Activated naive CD8-positive, alpha-beta T cell treated with anti-CD3 and anti-CD28 coated beads, Interleukin-2, amount 50 U/mL, for 24 hours (primary cell): Measurements from ENCODE around the gene ZSCAN5A.
A peak's percentile ranks its signal among the peaks of the same experiment; 100 is the strongest.
"Not testable (repeated sequence)": the region's sequence is repeated elsewhere in the genome, so short reads cannot be mapped to it uniquely, and the experiment has no call there.

Source experiments
- ATAC-seq: fragments of 150-1000 bp; cut with Tn5 transposase; one replicate; pipeline ENCODE4 v1.10.0; 2021
- DNase-seq: peaks from one replicate; pipeline ENCODE4 v3.0.0; 2021
- H3K27ac Mint-ChIP-seq: one replicate; pipeline ENCODE4 v1.8.0; 2021; ENCODE audit warnings: mild to moderate bottlenecking, mixed read lengths
- H3K27me3 Mint-ChIP-seq: one replicate; pipeline ENCODE4 v1.8.0; 2021; ENCODE audit warnings: mixed read lengths
- H3K36me3 Mint-ChIP-seq: one replicate; pipeline ENCODE4 v1.8.0; 2021; ENCODE audit warnings: low read depth, mixed read lengths
- H3K4me1 Mint-ChIP-seq: one replicate; pipeline ENCODE4 v1.8.0; 2021; ENCODE audit warnings: mixed read lengths
- H3K4me3 Mint-ChIP-seq: one replicate; pipeline ENCODE4 v1.8.0; 2021; ENCODE audit warnings: mild to moderate bottlenecking, moderate library complexity, mixed read lengths
- H3K9me3 Mint-ChIP-seq: one replicate; pipeline ENCODE4 v1.8.0; 2021; ENCODE audit warnings: mixed read lengths

ZSCAN5A gene

DNA sequence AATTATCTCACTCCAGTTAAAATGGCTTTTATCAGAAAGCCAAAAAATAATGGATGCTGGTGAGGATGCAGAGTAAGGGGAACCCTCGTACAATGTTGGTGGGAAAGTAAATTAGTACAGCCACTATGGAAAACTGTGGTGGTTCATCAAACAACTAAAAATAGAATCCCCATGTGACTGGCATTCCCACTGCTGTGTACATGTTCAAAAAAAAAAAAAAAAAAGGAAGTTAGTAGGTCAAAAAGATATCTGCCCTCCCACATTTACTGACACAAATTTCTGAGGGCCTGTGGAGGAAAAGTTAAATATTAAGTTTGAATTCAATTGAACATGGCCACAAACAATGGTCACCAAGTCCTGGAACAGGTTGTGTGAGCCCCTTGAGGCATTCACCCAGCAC lies 9.8 kb upstream of the ZSCAN5A start:
- no peaks in the 10 kb centered on the region for H3K4me1 Mint-ChIP-seq
- no peaks in the 10 kb centered on the region for H3K36me3 Mint-ChIP-seq
- DNase-seq (no peak), ATAC-seq (no peak)
- H3K9me3 Mint-ChIP-seq: no peaks in the 10 kb centered on the region
- H3K27ac Mint-ChIP-seq: no peak overlapping the region
- H3K4me3 Mint-ChIP-seq: no peak overlapping the region
- peaks cover 2% of the 10 kb centered on the region for H3K27me3 Mint-ChIP-seq

DNA sequence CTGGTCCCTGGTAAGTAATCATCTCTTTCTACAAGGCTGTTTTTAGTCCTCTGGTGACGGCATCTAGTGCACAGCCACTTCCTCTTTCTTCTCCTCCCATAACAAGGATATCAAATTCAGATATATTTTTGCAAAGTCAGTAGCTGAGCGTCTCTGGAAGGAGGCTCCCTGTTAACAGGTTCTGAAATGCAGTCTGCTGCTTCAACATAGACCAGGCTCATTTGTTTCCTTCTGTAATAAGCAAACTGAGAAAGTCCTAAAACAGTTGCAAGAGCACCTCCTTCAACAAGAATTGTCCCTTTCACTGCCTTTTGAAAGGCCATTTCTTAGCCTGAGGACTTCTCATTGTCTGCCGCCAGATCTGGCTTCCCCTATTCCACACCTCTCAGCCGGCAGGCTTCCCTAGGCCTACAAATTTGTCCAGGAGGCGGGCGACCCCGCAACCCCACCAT lies 7.4 kb upstream of the ZSCAN5A start:
- Mint-ChIP-seq H3K27me3 (peaks cover 2% of the 10 kb centered on the region), H3K4me1 (no peaks in the 10 kb centered on the region), H3K4me3 (no peak overlapping the region), H3K36me3 (no peaks in the 10 kb centered on the region), H3K27ac (no peak overlapping the region), H3K9me3 (no peaks in the 10 kb centered on the region)
- no peak for ATAC-seq
- DNase-seq: no peak

DNA sequence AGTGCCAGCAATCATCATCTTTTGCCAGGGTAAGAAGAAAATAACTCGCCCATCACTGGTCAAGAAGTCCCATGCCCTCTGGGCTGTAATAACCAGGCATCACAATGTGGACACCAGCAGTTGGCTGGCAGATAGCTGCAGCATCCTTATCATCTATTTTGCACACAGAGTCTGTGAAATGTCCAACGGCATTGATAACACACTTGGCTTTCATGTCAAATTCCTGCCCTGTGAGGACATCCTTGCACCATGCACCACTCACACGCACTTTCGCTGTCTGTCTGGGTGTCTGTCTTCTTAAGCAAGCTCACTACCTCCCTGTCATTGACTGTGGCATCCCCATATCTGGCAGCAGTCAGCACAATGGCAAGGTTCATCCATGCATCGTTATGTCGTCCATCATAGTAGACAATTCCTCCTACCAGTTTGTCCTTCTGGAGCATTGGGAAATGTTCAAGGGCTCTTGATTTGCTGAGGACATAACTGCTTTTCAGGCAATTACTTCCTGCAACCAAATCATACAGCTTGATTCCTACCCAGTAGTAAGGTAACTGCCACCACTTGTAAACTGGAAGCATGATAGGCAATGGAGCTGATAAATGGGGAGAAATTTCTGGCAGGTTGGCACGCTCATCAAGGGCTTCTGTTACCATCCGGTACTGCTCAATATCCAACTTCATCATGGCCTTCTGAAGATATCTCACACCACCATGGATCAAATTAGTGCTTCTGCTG lies 6.8 kb upstream of the ZSCAN5A start:
- Mint-ChIP-seq H3K27me3 (peaks cover 2% of the 10 kb centered on the region), H3K27ac (no peak overlapping the region), H3K9me3 (no peaks in the 10 kb centered on the region), H3K4me3 (no peak overlapping the region), H3K4me1 (no peaks in the 10 kb centered on the region), H3K36me3 (no peaks in the 10 kb centered on the region)
- ATAC-seq (no peak), DNase-seq (no peak)

DNA sequence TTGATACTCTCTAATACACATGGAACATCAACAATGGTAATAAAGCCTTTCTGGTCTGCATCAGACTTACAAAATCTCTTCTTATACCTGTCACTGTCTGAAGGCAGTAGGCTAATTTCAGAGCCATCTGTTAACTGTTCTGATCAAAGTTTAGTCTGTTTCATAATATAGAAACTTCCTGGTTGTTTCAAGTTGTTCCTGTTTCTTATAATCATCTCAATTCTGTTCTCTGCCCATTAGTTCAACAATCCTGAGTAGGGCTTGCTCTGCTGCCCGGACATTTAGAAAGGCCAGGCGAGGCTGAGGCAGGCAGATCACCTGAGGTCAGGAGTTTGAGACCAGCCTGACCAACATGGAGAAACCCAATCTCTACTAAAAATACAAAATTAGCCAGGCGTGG lies 5.4 kb upstream of the ZSCAN5A start:
- H3K9me3 Mint-ChIP-seq: no peaks in the 10 kb centered on the region
- H3K27me3 Mint-ChIP-seq: peaks cover 2% of the 10 kb centered on the region
- DNase-seq (no peak), ATAC-seq (no peak)
- no peak overlapping the region for H3K27ac Mint-ChIP-seq
- no peaks in the 10 kb centered on the region for H3K36me3 Mint-ChIP-seq
- H3K4me3 Mint-ChIP-seq: no peak overlapping the region
- peaks cover 10% of the 10 kb centered on the region for H3K4me1 Mint-ChIP-seq

DNA sequence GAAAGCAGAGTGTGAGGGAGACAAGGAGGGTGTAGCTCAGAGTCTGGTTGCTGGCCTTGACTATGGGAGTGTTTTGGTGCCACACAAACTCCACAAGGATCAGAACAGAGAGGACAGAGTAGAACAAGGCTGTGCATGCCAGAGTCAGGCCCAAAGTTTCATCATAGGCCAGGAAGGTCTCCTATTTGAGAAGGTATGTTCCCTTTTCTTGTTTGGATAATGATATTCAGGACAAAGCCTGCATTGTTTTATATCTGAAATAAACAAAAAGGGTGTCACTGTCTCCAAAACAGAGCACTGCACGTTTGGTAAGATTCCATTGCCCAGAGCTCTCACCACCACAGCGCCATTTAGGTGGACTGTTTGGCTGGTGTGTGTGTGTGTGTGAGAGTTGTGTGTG lies 3.1 kb upstream of the ZSCAN5A start:
- Mint-ChIP-seq H3K9me3 (peaks cover 3% of the 10 kb centered on the region), H3K27me3 (no peaks in the 10 kb centered on the region), H3K4me1 (peaks cover 24% of the 10 kb centered on the region), H3K36me3 (peaks cover 8% of the 10 kb centered on the region), H3K4me3 (no peak overlapping the region), H3K27ac (no peak overlapping the region)
- ATAC-seq (no peak), DNase-seq (no peak)

DNA sequence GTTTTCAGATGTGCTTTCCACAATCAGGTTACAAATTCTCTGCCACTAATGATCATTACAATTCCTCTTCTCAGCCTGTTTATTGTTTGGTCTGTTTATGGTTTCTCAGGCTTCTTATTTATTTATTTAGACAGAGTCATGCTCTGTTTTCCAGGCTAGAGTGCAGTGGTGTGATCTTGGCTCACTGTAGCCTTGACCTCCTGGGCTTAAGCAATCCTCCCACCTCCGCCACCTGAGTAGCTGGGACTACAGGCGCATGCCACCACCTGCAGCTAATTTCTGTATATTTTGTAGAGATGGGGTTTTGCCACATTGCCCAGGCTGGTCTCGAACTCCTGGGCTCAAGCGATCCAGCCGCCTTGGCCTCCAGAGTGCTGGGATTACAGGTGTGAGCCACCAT lies 2.1 kb upstream of the ZSCAN5A start:
- peaks cover 3% of the 10 kb centered on the region for H3K9me3 Mint-ChIP-seq
- H3K4me1 Mint-ChIP-seq: peaks cover 29% of the 10 kb centered on the region
- no peak overlapping the region for H3K27ac Mint-ChIP-seq
- ATAC-seq: no peak
- H3K27me3 Mint-ChIP-seq: no peaks in the 10 kb centered on the region
- H3K36me3 Mint-ChIP-seq: peaks cover 12% of the 10 kb centered on the region
- H3K4me3 Mint-ChIP-seq: no peak overlapping the region
- DNase-seq: no peak

DNA sequence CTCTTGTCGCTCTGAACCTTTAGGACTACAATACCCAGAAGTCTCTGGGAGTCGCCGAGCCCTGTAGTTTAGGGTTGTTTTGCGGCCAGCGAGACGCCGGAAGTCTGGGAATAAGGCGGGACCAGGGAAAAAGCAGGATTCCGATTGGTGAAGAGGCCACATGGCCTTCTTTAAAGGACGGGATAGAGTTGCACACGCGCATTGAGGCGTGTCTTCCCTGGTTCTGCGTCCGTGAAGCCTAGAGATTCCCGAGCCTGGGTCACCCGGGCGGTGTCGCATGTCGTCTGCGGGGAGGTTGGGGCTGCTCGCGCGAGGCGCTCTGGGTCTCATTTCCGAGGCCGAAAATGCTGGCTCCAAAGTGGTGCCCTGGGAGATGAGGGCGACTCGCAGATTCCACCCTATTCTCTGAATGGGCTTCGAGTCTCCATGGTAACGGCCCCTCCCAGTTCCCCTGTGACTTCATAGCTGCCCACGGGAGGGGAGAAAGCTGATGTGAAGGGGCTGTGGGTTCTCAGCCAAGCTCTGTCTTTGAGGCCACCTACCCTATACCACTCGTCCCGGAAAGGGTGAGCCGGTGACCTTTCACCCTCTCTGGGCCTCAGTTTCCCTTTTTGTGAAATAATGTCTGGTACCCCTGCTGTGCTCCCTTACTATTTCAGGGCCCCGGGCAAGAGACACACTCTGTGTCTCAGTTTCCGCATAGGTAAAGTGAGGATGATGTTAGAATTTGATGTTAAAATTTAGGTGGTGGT lies 614 bp upstream of the ZSCAN5A start:
- peak overlapping the region; percentile 96 for H3K27ac Mint-ChIP-seq

DNA sequence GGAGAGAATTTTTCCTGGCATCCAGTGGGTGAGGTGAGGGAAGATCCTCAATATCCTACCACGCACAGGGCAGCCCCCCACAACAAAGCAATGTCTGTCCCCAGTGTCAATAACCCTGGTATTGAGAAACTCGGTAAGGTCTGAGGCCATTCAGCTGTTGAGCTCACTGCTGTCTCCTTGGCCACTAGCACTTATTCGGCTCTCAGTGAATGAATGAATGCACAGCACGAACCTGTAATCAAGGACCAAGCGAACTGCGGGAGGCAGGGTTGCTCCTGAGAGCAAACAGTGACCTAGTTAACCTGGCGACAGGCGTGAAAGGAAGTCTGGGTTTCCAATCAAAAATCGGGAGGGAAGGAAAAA lies 640 bp downstream of the ZSCAN5A start:
- DNase-seq: peak; percentile 20
- ATAC-seq: no peak
- H3K4me3 Mint-ChIP-seq: peak overlapping the region; percentile 82
- H3K9me3 Mint-ChIP-seq: peaks cover 3% of the 10 kb centered on the region
- no peaks in the 10 kb centered on the region for H3K27me3 Mint-ChIP-seq
- peak overlapping the region; percentile 96 for H3K27ac Mint-ChIP-seq
- H3K4me1 Mint-ChIP-seq: peaks cover 29% of the 10 kb centered on the region
- H3K36me3 Mint-ChIP-seq: peaks cover 24% of the 10 kb centered on the region

More for the DNA sequence above, 614 bp upstream of the ZSCAN5A start:
- H3K4me1 Mint-ChIP-seq: peaks cover 29% of the 10 kb centered on the region
- peaks cover 19% of the 10 kb centered on the region for H3K36me3 Mint-ChIP-seq
- ATAC-seq (peak; percentile 84), DNase-seq (peak; percentile 86)
- H3K9me3 Mint-ChIP-seq: peaks cover 3% of the 10 kb centered on the region
- no peaks in the 10 kb centered on the region for H3K27me3 Mint-ChIP-seq
- H3K4me3 Mint-ChIP-seq: peak overlapping the region; percentile 82

DNA sequence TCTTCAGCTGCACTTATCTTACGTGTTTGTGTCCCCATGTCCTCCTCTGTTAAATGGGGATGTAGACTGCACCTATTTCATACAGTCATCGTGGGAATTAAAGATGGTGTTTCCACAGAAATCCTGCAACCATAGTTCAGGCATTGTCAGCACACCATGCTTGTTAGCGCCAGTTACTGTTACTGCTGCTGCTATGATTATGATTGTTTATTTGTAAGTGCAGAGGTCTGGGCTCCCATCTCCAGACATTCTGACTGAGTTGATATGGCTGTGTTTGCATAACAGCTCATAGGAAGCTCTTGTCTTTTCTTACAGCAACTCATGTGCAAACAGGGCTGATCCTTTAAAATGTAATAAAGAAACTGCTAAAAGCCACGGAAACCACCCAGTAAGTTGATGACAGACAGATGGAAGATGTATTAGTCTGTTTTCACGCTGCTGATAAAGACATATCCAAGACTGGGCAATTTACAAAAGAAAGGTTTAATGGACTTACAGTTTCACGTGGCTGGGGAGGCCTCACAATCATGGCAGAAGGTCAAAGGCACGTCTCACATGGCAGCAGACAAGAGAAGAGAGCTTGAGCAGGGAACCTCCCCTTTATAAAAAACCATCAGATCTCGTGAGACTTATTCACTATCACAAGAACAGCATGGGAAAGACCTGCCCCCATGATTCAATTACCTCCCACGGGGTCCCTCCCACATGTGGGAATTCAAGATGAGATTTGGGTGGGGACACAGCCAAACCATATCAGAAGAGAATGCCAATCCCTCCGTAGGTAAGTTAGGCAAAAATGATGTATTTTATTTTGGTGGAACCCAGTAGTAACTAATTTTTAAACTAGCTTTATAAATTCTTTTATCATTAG lies 1.6 kb downstream of the ZSCAN5A start:
- Mint-ChIP-seq H3K9me3 (peaks cover 3% of the 10 kb centered on the region), H3K27ac (peak overlapping the region; percentile 96), H3K36me3 (peaks cover 29% of the 10 kb centered on the region), H3K4me1 (peaks cover 29% of the 10 kb centered on the region), H3K4me3 (peak overlapping the region; percentile 82), H3K27me3 (no peaks in the 10 kb centered on the region)
- ATAC-seq (no peak), DNase-seq (no peak)

DNA sequence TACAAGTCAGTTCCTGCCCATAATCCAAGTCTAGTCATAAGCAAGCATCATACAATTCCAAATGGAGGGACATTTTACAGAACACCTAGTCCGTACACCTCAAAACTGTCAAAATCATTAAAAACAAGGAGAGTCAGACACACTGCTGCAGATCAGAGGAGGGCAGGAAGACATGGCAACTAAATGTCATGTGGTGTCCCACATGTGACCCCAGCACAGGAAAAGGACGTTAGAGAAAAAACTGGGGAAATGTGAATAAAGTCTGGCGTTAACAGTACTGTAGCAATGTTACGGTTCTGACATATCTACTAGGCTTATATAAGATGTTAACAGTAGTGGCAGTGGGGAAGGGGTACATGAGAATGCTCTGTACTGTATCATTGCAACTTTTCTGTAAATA lies 2.3 kb downstream of the ZSCAN5A start:
- Mint-ChIP-seq H3K27me3 (no peaks in the 10 kb centered on the region), H3K9me3 (peaks cover 3% of the 10 kb centered on the region), H3K4me3 (peak overlapping the region; percentile 27), H3K36me3 (peaks cover 29% of the 10 kb centered on the region), H3K4me1 (peaks cover 29% of the 10 kb centered on the region), H3K27ac (no peak overlapping the region)
- no peak for DNase-seq
- no peak for ATAC-seq

DNA sequence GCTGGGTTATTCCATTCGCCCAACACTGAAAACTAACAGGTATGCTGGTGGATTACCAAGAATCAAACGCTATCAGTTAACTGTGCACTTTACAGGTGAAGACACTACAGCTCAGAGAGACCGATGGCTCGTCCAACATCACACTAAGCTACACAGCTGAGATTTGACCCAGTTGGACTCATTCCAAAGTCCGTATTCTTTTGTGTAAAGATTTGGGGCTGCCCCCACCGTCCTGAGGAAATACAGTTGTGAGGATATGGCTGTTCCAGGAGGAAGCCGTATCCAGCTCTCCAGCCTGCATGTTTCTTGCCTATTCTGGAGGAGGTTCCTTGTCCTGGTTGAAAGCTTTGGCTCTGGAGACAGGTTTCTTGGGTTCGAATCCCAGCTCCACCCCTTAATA lies 4.2 kb downstream of the ZSCAN5A start:
- Mint-ChIP-seq H3K36me3 (peaks cover 31% of the 10 kb centered on the region), H3K9me3 (peaks cover 3% of the 10 kb centered on the region)

DNA sequence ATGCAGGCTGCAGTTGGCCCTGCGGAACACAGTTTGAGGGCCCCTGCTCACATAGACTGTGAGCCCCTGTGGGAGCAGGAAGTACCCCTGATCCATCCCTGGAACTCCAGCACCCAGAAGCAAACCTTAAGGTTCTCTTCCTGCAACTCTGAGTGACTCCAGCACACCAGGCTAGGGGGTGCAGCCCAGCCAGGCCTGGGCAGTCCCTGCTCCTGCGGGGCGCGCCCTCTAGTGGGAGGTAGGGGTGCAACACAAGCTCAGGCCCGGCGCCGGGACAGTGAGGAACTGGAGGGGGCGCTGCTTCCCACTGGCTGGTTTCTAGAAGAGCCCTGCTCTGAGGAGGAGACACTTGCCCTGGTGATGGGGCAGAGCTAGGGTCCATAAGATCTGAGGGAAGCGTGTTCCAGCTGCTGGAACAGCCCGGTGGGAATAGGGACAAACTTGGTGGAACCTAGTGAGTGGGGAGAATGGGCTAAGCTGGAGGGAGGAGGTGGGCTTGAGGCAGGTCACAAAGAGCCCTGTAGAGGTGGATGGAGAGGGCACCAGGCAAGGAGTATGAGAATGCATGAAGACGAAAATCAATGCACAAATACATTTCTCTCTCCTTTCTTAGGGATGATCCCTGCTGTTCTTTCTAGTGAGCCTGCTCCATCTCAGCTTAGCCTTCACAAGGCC lies 5.0 kb downstream of the ZSCAN5A start:
- ATAC-seq (peak; percentile 45), DNase-seq (peak; percentile 73)
- Mint-ChIP-seq H3K36me3 (peaks cover 35% of the 10 kb centered on the region), H3K27ac (no peak overlapping the region), H3K9me3 (peaks cover 3% of the 10 kb centered on the region), H3K4me3 (no peak overlapping the region), H3K4me1 (peaks cover 20% of the 10 kb centered on the region), H3K27me3 (no peaks in the 10 kb centered on the region)

More for the DNA sequence above, 4.2 kb downstream of the ZSCAN5A start:
- H3K4me1 Mint-ChIP-seq: peaks cover 21% of the 10 kb centered on the region
- no peaks in the 10 kb centered on the region for H3K27me3 Mint-ChIP-seq
- no peak overlapping the region for H3K27ac Mint-ChIP-seq
- ATAC-seq (no peak), DNase-seq (no peak)
- no peak overlapping the region for H3K4me3 Mint-ChIP-seq

- Mint-ChIP-seq H3K27me3 (no peaks in the 10 kb centered on the region), H3K27ac (no peak overlapping the region), H3K4me3 (no peak overlapping the region), H3K36me3 (peaks cover 41% of the 10 kb centered on the region), H3K4me1 (peaks cover 16% of the 10 kb centered on the region), H3K9me3 (peaks cover 3% of the 10 kb centered on the region)
- no peak for ATAC-seq
- DNase-seq: no peak
These were observed 5.8 kb downstream of the ZSCAN5A start for GRCh38 chr19:56308792-56309191.

- not testable (repeated sequence) for DNase-seq, H3K4me3 Mint-ChIP-seq, ATAC-seq, H3K27ac Mint-ChIP-seq, H3K4me1 Mint-ChIP-seq, H3K27me3 Mint-ChIP-seq, H3K9me3 Mint-ChIP-seq
- peaks cover 32% of the 10 kb centered on the region for H3K36me3 Mint-ChIP-seq
These were observed 7.6 kb downstream of the ZSCAN5A start for GRCh38 chr19:56307062-56307461.
